C1 segment of cervical spinal cord (tissue), 14 donors: ENCODE measurements around the gene NHLH1.
"Not testable (repeated sequence)": the region's sequence is repeated elsewhere in the genome, so short reads cannot be mapped to it uniquely, and the experiment has no call there.

ENCODE experiments used
- DNase-seq, 14 donors: peaks; one replicate each; lab custom pipeline; 2025; lab: John Stamatoyannopoulos, UW

Gene NHLH1

GRCh38 chr1:160377585-160378206 lies 10.8 kb downstream of the NHLH1 start:
- DNase-seq = no peak

GRCh38 chr1:160384812-160385211 lies 17.9 kb downstream of the NHLH1 start:
- DNase-seq = not testable (repeated sequence)

- DNase-seq = not testable (repeated sequence)
These were observed 21.5 kb downstream of the NHLH1 start for GRCh38 chr1:160388406-160388805.

- DNase-seq = no peak
These were observed 27.8 kb downstream of the NHLH1 start for GRCh38 chr1:160394673-160395072.

- no peak for DNase-seq
These were observed 30.8 kb downstream of the NHLH1 start for GRCh38 chr1:160397651-160398050.

GRCh38 chr1:160398823-160399222 lies 32.0 kb downstream of the NHLH1 start:
- DNase-seq = no peak

- DNase-seq = peak in 1 of 14 donors; percentile 66
These were observed 32.8 kb downstream of the NHLH1 start for GRCh38 chr1:160399544-160400222.

GRCh38 chr1:160400223-160400645 lies 33.4 kb downstream of the NHLH1 start, which contains the start of gene VANGL2:
VANGL2 (plus strand) TSS chr1:160400564; CDS start chr1:160415838, 15,274 bp downstream.
- DNase-seq = peak in 12 of 14 donors; percentile 35 to 85 (median 60)

- peak in 5 of 14 donors; percentile 24 to 68 (median 41) for DNase-seq
These were observed 34.0 kb downstream of the NHLH1 start for GRCh38 chr1:160400646-160401486.

- DNase-seq = peak in 2 of 14 donors; percentile 29 to 56
These were observed 34.6 kb downstream of the NHLH1 start for GRCh38 chr1:160401487-160401805.

- DNase-seq = peak in 1 of 14 donors; percentile 56
These were observed 35.3 kb downstream of the NHLH1 start for GRCh38 chr1:160402001-160402795.

- DNase-seq = no peak
These were observed 36.4 kb downstream of the NHLH1 start for GRCh38 chr1:160403244-160403643.

- no peak for DNase-seq
These were observed 37.2 kb downstream of the NHLH1 start for GRCh38 chr1:160404094-160404493.

- no peak for DNase-seq
These were observed 38.5 kb downstream of the NHLH1 start for GRCh38 chr1:160405331-160405877.

- no peak for DNase-seq
These were observed 39.5 kb downstream of the NHLH1 start for GRCh38 chr1:160406131-160406968.

GRCh38 chr1:160407839-160408801 lies 41.2 kb downstream of the NHLH1 start:
- peak in 1 of 14 donors; percentile 25 for DNase-seq

GRCh38 chr1:160408864-160409263 lies 42.0 kb downstream of the NHLH1 start:
- DNase-seq = no peak

GRCh38 chr1:160409486-160409885 lies 42.6 kb downstream of the NHLH1 start:
- no peak for DNase-seq

GRCh38 chr1:160410406-160411005 lies 43.6 kb downstream of the NHLH1 start:
- DNase-seq = peak in 6 of 14 donors; percentile 44 to 81 (median 55)
